Activated T-cell treated with anti-CD3 and anti-CD28 coated beads, Interleukin-2, amount 50 U/mL, for 4 hours (primary cell): ENCODE measurements around the gene PRR9. TPM values are rescaled to one million over a fixed set of nuclear protein-coding genes. Genes with fewer than 3 reads are reported as not detected.
A peak's percentile ranks its signal among the peaks of the same experiment; 100 is the strongest.
"Not testable (repeated sequence)": the region's sequence is repeated elsewhere in the genome, so short reads cannot be mapped to it uniquely, and the experiment has no call there.

Source experiments
- ATAC-seq, 2 donors: fragments of 200-7000 bp; cut with Tn5 transposase; one replicate each; pipeline ENCODE4 v1.10.0; 2021
- DNase-seq: peaks from one replicate; pipeline ENCODE4 v3.0.0-alpha.2; 2020
- H3K27me3 Mint-ChIP-seq: one replicate; pipeline ENCODE4 v1.8.0; 2021; ENCODE audit warnings: low read depth, mixed read lengths
- H3K36me3 Mint-ChIP-seq: one replicate; pipeline ENCODE4 v1.8.0; 2022; ENCODE audit warnings: mixed read lengths; ENCODE audit not compliant: insufficient read depth
- H3K4me1 Mint-ChIP-seq: one replicate; pipeline ENCODE4 v1.8.0; 2021; ENCODE audit warnings: low read depth, mixed read lengths
- H3K4me3 Mint-ChIP-seq: one replicate; pipeline ENCODE4 v1.8.0; 2021; ENCODE audit warnings: mild to moderate bottlenecking, moderate library complexity, mixed read lengths
- H3K9me3 Mint-ChIP-seq: one replicate; pipeline ENCODE4 v1.8.0; 2021; ENCODE audit warnings: mixed read lengths
- total RNA-seq, 3 donors: library from RNA; stranded (reverse); gene quantifications; one replicate each; pipeline ENCODE4 v1.2.1, GENCODE V29; 2021

Gene PRR9
- total RNA-seq, 3 donors from 2014 or later: not detected

DNA sequence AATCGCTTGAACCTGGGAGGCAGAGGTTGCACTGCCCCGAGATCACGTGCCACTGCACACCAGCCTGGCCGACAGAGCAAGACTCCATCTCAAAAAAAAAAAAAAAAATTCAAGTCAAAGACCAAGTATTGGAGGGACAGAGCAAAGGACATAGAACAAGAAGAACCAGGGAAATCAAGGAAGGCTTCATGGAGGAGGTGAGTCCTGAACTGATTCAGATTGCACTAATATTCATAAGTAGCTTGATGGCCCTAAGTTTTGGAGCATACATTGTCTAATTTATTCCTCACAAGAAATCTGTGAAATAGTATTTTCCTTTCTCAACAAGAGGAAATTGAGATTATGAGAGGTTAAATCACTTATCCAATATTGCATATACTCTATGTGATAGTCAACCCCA, 3.9 kb upstream of the PRR9 start:
- no peaks in the 10 kb centered on the region for H3K9me3 Mint-ChIP-seq
- no peak overlapping the region for H3K4me3 Mint-ChIP-seq
- H3K27me3 Mint-ChIP-seq: peaks cover 27% of the 10 kb centered on the region
- DNase-seq: no peak
- no peaks in the 10 kb centered on the region for H3K4me1 Mint-ChIP-seq
- no peaks in the 10 kb centered on the region for H3K36me3 Mint-ChIP-seq
- ATAC-seq: no peak

DNA sequence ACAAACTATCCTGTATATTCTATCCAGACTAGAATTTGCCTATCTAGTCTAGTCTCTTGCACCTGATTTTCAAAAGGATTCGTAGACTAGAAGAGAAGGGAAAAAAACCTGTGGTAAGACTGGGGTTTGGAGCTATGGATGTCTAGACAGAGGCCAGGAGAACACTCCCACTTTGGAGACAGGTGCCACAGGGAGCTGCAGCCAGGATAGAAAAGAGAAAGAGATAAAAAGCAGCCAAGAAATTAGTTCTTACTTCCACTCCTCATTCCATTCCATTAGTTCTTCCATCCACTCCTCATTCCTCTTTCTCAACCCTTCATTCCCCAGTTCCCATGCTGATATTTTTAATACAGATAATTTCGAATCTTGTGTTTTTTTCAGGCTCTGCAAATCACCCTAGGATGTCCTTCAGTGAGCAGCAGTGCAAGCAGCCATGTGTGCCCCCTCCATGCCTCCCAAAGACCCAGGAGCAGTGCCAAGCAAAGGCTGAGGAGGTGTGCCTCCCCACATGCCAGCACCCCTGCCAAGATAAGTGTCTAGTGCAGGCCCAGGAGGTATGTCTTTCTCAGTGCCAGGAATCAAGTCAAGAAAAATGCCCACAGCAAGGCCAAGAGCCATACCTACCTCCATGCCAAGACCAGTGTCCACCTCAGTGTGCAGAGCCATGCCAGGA, 496 bp downstream of the PRR9 start:
- Mint-ChIP-seq H3K4me1 (no peaks in the 10 kb centered on the region), H3K36me3 (no peaks in the 10 kb centered on the region), H3K27me3 (peaks cover 19% of the 10 kb centered on the region), H3K4me3 (no peak overlapping the region), H3K9me3 (no peaks in the 10 kb centered on the region)
- no peak for DNase-seq
- ATAC-seq: no peak

DNA sequence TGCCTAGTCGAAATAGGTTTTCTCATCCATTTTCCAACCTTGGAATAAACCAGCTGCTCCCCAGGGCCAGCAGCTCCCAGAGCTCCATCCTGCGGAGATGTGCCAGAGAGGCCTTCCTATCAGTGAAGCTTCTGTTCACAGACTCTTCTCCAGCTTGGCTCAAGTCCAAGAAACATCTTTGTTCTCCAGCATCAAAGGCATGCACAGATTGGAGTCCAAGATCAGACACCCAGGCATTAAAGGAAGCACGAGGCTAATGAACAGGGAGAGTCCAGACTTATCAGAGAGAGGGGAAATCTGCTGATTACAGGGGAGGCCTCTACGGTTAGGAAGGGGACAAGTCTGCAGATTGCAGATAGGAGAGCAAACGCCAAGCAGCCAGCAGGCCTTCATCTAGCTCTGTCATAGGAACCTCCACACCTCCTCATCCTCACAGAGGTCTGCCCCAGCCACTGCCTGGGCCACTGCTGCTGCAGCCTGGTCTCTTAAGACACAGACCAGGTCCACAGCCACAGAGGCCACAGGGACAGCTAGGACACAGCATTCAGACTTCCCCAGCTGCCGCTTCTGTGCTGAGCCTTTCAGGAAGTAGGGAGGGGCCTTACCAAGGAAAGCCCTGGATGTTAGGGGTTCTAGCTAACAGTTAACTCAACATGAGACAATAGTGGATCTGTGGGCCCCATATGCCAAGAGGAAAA, 3.4 kb downstream of the PRR9 start:
- H3K36me3 Mint-ChIP-seq: no peaks in the 10 kb centered on the region
- H3K9me3 Mint-ChIP-seq: no peaks in the 10 kb centered on the region
- H3K4me3 Mint-ChIP-seq: no peak overlapping the region
- DNase-seq: no peak
- H3K4me1 Mint-ChIP-seq: no peaks in the 10 kb centered on the region
- ATAC-seq: no peak
- peaks cover 20% of the 10 kb centered on the region for H3K27me3 Mint-ChIP-seq

DNA sequence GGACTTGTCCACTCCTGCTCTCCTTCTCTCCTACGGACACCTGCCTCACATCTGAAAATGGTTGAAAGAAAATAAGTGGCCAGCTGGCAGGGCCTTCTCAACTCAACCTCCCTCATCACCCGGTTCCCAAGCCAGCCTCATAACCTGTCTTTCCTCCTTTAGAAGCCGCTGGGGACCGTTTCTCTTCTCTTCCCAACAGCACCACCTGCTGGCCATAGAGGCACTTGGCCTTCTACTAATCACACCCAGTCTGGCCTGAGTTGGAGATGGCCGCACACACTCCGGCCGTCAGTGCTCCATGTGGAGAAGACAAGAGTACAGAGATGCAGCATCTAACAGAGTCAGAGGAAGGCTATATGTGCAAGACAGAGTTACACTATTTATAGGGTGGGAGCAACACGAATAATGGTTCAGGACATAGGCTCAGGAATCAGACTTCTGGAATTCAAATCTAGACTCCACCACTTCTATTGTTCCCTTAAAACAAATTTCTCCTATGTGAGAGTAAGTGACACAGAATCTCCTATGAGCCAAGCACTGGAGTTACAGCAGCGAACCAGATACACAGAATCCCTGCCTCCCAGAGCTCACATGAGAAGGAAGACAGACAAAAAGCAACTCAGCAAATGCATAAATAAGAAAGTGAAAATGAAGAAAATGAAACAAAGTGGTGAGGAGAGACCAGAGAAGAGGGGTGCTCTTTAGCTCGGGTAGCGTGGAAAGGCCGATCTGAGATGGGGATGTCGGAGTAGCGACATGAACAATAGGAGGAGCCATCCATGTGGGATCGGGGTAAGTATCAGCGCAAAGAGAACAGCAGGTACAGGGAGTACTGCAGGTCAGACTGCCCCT, 5.9 kb downstream of the PRR9 start:
- not testable (repeated sequence) for H3K36me3 Mint-ChIP-seq
- peaks cover 17% of the 10 kb centered on the region for H3K27me3 Mint-ChIP-seq

DNA sequence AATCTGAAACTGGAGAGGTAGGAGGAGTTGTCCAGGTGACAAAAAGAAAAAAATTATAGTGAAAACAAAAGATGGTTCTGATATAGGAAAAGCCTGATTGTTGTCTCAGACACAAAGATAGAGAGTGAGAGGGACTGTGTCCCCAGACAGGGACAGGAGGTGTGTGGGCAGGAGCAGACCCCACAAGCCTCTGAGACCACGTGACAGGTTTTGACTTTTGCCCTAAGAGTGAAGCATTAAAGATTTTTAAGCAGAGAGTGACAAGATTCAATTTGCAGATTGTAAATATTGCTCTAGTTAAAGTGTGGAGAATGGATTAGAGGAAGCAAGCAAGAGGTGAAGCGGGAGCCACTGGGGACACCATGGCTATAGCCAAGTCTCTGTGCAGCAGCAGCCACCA, 10.4 kb downstream of the PRR9 start:
- Mint-ChIP-seq H3K4me1 (no peaks in the 10 kb centered on the region), H3K36me3 (no peaks in the 10 kb centered on the region), H3K4me3 (no peak overlapping the region), H3K27me3 (peaks cover 29% of the 10 kb centered on the region), H3K9me3 (no peaks in the 10 kb centered on the region)
- ATAC-seq: no peak
- DNase-seq: no peak

More for the DNA sequence above, 5.9 kb downstream of the PRR9 start:
- DNase-seq (peak; percentile 31), ATAC-seq (peak in 1 of 2 donors; percentile 65)
- H3K4me1 Mint-ChIP-seq, H3K4me3 Mint-ChIP-seq, H3K9me3 Mint-ChIP-seq: not testable (repeated sequence)

DNA sequence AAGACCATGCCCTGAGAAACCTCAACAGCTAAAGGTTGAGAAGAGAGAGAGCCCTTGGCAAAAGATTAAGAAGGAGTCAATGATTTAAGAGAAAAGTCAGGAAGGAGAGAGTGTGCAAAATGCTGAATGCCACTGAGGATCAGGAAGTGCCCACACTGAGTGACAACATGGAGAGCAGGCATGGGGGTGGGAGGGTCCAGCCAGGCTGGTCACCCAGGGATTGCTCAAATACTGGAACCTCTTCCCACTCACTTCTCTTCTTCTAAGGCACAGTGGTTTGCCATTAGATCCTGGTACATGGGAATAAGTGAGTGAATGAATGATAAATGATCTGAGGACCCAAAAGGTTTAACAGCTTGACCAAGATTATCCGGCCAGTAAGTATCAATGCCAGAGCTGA, 11.1 kb downstream of the PRR9 start:
- ATAC-seq (no peak), DNase-seq (no peak)
- Mint-ChIP-seq H3K36me3 (no peaks in the 10 kb centered on the region), H3K9me3 (no peaks in the 10 kb centered on the region), H3K27me3 (peaks cover 23% of the 10 kb centered on the region), H3K4me1 (no peaks in the 10 kb centered on the region), H3K4me3 (no peak overlapping the region)

DNA sequence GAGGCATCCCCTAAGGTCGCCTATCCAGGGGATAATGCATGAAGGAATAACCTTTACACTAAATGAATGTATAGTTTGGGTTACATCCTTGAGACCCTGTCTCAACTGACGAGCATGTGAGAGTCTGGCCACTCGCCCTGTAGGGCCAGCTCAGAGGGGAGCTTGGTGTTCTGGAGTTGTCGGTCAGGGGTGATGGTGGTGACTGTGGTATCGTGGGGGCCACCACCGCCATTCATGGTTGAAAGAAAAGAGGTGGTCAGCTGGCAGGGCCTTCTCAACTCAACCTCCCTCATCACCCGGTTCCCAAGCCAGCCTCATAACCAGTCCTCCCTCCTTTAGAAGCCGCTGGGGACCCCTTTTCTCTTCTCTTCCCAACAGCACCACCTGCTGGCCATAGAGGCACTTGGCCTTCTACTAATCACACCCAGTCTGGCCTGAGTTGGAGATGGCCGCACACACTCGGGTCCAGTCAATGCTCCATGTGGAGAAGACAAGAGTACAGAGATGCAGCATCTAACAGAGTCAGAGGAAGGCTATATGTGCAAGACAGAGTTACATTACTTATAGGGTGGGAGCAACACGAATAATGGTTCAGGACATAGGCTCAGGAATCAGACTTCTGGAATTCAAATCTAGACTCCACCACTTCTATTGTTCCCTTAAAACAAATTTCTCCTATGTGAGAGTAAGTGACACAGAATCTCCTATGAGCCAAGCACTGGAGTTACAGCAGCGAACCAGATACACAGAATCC, 11.9 kb downstream of the PRR9 start:
- not testable (repeated sequence) for H3K9me3 Mint-ChIP-seq, H3K36me3 Mint-ChIP-seq, H3K4me1 Mint-ChIP-seq, DNase-seq, ATAC-seq, H3K4me3 Mint-ChIP-seq
- H3K27me3 Mint-ChIP-seq: peaks cover 22% of the 10 kb centered on the region

DNA sequence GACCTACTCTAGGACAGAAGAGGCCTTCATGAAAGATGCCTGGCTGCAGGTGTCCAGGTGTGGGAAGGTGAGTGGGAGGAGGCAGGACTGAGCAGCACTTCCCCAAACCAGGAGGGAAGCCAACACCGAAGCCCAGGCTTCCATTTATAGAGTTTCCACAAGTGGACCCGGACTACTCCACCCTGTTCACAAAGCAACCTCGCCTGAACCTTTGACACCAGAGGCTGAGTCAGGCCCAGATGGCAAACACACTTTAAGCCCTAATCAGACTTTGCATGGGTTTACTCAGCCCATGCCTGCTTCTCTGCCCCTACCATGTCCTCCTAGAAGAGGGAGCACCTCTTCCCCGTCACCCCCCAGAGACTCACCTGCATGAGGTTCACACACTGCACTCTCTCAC, 14.0 kb downstream of the PRR9 start:
- Mint-ChIP-seq H3K36me3 (no peaks in the 10 kb centered on the region), H3K4me1 (no peaks in the 10 kb centered on the region), H3K4me3 (no peak overlapping the region), H3K9me3 (no peaks in the 10 kb centered on the region), H3K27me3 (peaks cover 24% of the 10 kb centered on the region)
- DNase-seq: no peak
- no peak for ATAC-seq

DNA sequence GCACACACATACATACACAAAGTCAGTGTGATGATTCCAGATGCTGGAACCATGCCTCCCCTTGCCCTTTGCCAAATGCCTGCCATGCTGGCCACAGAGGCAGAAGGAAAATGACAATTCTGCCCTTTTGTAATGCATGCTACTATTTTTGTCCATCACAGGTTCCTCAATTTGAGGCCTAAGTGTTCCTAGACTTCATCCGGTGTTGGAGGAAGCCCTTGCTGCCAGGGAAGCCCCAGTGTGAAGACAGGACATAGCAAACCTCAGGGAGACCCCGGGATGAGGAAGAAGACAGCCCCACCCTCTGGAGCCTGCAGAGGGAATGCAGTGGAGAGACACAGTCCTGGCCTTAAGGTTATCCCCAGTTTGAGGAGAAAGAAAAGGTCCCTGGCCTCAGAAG, 14.4 kb downstream of the PRR9 start:
- no peaks in the 10 kb centered on the region for H3K9me3 Mint-ChIP-seq
- DNase-seq (no peak), ATAC-seq (no peak)
- peaks cover 24% of the 10 kb centered on the region for H3K27me3 Mint-ChIP-seq
- no peaks in the 10 kb centered on the region for H3K4me1 Mint-ChIP-seq
- H3K4me3 Mint-ChIP-seq: no peak overlapping the region
- no peaks in the 10 kb centered on the region for H3K36me3 Mint-ChIP-seq

DNA sequence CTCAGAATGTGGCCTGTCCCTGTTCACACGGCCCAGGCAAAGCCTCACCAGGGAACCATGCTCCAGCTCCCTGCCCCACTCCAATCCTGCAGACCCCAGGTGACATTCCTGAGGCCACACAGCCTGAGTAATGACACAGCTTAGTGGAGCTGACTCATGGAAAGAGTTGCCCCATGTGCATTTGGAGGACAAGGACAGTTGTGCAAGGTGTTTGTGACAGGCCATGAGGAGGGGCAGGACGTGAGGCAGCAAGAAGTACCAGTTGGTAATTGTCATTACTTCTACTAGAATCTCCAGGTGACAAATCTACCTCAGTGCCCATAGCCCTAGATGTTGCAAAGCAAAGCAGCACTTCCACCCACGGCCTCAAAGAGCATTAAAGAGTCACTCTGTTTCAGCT, 15.2 kb downstream of the PRR9 start:
- Mint-ChIP-seq H3K4me1 (no peaks in the 10 kb centered on the region), H3K9me3 (no peaks in the 10 kb centered on the region), H3K4me3 (no peak overlapping the region)

DNA sequence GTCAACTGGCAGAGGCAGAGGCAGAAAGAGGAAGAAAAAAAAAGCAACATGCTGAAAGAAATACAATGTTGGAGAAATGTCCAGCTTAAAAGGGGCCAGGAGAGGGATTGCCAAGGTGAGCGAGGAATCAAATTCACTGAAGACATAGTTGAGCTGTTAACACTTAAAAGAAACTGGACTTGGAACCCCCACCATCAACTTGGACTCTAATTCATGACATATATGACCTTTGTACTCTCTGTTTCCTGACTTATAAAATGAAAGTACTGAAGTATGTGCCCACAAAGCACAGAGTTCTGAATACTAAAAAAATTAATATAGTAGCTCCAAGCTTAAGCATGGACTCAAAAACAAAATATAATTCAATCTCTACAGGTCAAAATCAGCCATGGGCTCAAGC, 16.1 kb downstream of the PRR9 start:
- ATAC-seq: no peak
- H3K36me3 Mint-ChIP-seq: no peaks in the 10 kb centered on the region
- H3K9me3 Mint-ChIP-seq: no peaks in the 10 kb centered on the region
- no peak overlapping the region for H3K4me3 Mint-ChIP-seq
- no peaks in the 10 kb centered on the region for H3K4me1 Mint-ChIP-seq
- DNase-seq: no peak
- H3K27me3 Mint-ChIP-seq: peaks cover 30% of the 10 kb centered on the region

More for the DNA sequence above, 15.2 kb downstream of the PRR9 start:
- Mint-ChIP-seq H3K27me3 (peaks cover 29% of the 10 kb centered on the region), H3K36me3 (no peaks in the 10 kb centered on the region)
- DNase-seq: no peak
- no peak for ATAC-seq

DNA sequence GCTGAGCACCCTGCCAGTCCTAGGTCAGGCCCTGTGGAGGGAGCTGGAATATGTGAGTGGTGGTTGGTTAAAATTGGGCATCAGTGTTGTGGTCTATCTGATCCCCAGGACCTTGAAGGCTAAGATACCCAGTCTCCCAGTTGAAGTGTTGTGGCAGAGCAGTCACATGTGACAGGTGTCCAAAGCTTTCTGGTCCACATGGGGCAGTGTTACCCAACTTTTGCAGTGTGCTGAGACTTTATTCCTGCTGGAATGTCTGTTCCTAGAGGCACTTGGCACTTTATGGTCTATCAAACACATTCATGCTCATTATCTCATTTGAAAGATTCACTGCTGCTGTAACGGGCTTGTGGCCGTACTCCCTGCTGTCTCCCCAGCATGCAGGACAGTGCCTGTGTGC, 21.1 kb downstream of the PRR9 start:
- ATAC-seq (no peak), DNase-seq (no peak)
- Mint-ChIP-seq H3K36me3 (no peaks in the 10 kb centered on the region), H3K4me3 (no peak overlapping the region), H3K27me3 (peaks cover 28% of the 10 kb centered on the region), H3K9me3 (no peaks in the 10 kb centered on the region), H3K4me1 (no peaks in the 10 kb centered on the region)

DNA sequence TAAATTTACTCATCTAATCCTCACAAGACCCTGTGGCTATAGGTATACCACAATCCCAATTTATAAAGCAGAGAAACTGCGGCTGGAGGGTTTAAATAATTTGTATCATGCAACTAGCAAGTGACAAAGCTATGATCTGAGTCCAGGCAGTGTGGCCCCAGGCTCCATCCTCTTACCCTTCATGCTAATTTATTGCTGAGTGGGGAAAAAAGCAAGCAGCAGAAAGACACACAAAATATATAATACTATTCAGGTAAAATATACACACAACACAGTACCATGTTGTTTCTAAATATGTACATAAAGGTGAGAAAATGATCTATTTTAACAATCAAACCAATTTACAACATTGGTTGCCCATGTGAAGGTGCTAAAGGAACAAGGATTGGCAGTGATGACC, 24.8 kb downstream of the PRR9 start:
- H3K36me3 Mint-ChIP-seq: no peaks in the 10 kb centered on the region
- no peaks in the 10 kb centered on the region for H3K4me1 Mint-ChIP-seq
- no peaks in the 10 kb centered on the region for H3K9me3 Mint-ChIP-seq
- DNase-seq (no peak), ATAC-seq (no peak)
- peaks cover 36% of the 10 kb centered on the region for H3K27me3 Mint-ChIP-seq
- H3K4me3 Mint-ChIP-seq: no peak overlapping the region

DNA sequence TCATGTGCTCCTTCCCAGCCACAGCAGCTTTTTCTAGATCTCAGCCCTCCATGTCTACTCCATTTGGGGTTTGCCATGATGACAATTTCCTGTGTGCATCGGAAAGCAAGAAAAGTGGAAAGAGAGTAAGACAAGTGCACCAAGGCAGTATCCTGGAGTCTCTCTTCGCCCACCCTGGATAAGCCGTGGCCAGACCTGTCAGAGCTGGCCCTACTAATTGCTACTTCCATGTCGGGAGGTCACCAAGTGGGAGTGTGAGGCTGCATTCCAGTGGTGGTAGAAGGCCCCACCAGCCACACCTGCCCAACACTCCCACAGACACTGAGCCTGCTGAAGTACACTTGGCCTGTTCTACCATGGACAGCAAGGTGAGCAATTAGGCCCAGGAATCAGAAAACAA, 28.1 kb downstream of the PRR9 start:
- Mint-ChIP-seq H3K36me3 (no peaks in the 10 kb centered on the region), H3K4me3 (no peak overlapping the region), H3K27me3 (peaks cover 39% of the 10 kb centered on the region), H3K4me1 (no peaks in the 10 kb centered on the region), H3K9me3 (no peaks in the 10 kb centered on the region)
- DNase-seq (no peak), ATAC-seq (no peak)
